Activated CD8-positive, alpha-beta T cell treated with anti-CD3 and anti-CD28 coated beads for 36 hours (primary cell): ENCODE measurements around the gene ST6GALNAC3. TPM values are rescaled to one million over a fixed set of nuclear protein-coding genes. Genes with fewer than 3 reads are reported as not detected.

ENCODE experiments used
- ATAC-seq: fragments of 200-7000 bp; cut with Tn5 transposase; one replicate; pipeline ENCODE4 v1.10.0; 2021; ENCODE audit warnings: mild to moderate bottlenecking, moderate library complexity
- CTCF ChIA-PET: fragments of 350-600 bp; sonication (Branson Sonifier 250); formaldehyde crosslinking; loops from one replicate; lab custom pipeline; 2021; ENCODE audit warnings: antibody characterized with exemption; lab: Charles Lee
- POLR2A ChIA-PET: fragments of 350-600 bp; sonication (Branson Sonifier 250); formaldehyde crosslinking; loops from one replicate; lab custom pipeline; 2021; ENCODE audit warnings: antibody characterized with exemption; lab: Charles Lee
- DNase-seq: peaks from one replicate; pipeline ENCODE4 v3.0.0-alpha.2; 2020
- H3K27ac Mint-ChIP-seq: one replicate; pipeline ENCODE4 v1.8.0; 2021; ENCODE audit warnings: mild to moderate bottlenecking, mixed read lengths
- H3K27me3 Mint-ChIP-seq: one replicate; pipeline ENCODE4 v1.8.0; 2021; ENCODE audit warnings: mixed read lengths
- H3K36me3 Mint-ChIP-seq: one replicate; pipeline ENCODE4 v1.8.0; 2021; ENCODE audit warnings: low read depth, mixed read lengths
- H3K4me1 Mint-ChIP-seq: one replicate; pipeline ENCODE4 v1.8.0; 2021; ENCODE audit warnings: low read depth, mixed read lengths
- H3K4me3 Mint-ChIP-seq: one replicate; pipeline ENCODE4 v1.8.0; 2021; ENCODE audit warnings: mild to moderate bottlenecking, moderate library complexity, mixed read lengths
- H3K9me3 Mint-ChIP-seq: one replicate; pipeline ENCODE4 v1.8.0; 2021; ENCODE audit warnings: mixed read lengths
- CTCF ChIP-seq: fragments of 200-600 bp; IDR thresholded peaks from one replicate; pipeline ENCODE4 v1.8.0; 2022; ENCODE audit warnings: antibody characterized with exemption, mild to moderate bottlenecking
- intact Hi-C: fragments of 100-400 bp; cut with micrococcal nuclease; formaldehyde crosslinking; loops from one replicate; pipeline ENCODE4 v1.10.0; 2022
- total RNA-seq, 2 experiments: library from RNA; stranded (reverse); gene quantifications; one replicate each; pipeline ENCODE4 v1.2.3, GENCODE V29; 2021

The ST6GALNAC3 gene
- total RNA-seq, 2 experiments from 2014 or later, result 2.7 to 2.9 TPM

DNA sequence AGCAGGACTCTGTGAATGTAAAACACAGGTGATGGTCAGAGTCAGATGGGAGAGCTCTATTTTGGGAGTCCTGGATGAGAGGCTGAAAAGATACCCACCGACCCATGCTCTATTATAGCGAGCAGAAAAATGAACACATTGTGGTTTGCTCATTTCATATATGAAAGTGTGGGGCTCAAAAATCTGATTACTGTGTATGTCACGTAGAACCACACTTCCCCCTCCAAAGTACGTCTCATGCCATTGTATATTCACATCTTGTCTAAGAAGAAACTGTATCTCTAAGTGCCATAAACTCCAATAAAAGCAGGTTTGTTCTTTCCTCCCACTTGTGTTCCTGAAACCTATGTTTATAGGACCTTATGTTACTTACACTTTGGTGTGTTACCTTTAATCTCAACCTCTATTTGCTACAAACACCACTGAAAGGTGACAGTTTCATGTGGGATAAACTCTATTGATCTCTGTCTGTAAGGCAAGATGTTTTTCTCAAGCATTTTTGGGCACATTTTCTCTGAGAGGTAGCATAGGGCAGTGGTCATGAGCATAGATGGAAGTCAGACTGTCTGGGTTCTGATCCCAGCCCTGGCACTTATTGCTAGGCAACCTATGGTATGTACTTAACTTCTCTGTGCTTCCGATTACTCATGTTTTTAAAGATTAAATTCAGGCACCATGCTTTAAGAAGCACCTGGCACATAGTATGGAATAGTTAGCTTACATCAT is 214.4 kb downstream of the ST6GALNAC3 start:
- Mint-ChIP-seq H3K9me3 (no peaks in the 10 kb centered on the region), H3K36me3 (no peaks in the 10 kb centered on the region), H3K27me3 (no peaks in the 10 kb centered on the region), H3K27ac (peak overlapping the region; percentile 48), H3K4me3 (no peak overlapping the region), H3K4me1 (peaks cover 55% of the 10 kb centered on the region)
- no peak for TF ChIP-seq CTCF
- ATAC-seq (peak; percentile 48), DNase-seq (no peak)
- ChIA-PET CTCF (no interaction called here), POLR2A (no interaction called here)
- intact Hi-C loops, result no loop called here

- CTCF ChIA-PET, result interaction anchor here (1.4 kb wide), 1 partner anchor 12 kb away, joined by 3 read pairs; no protein-coding TSS in a partner anchor
- POLR2A ChIA-PET, result no interaction called here
These were observed 215.1 kb downstream of the ST6GALNAC3 start for GRCh38 chr1:76289692-76290091.

GRCh38 chr1:76290271-76290670 is 215.7 kb downstream of the ST6GALNAC3 start:
- intact Hi-C loops, result no loop called here
- ChIA-PET POLR2A (no interaction called here), CTCF (interaction anchor here (1.4 kb wide), 1 partner anchor 12 kb away, joined by 3 read pairs; no protein-coding TSS in a partner anchor)
- Mint-ChIP-seq H3K27ac (no peak overlapping the region), H3K9me3 (no peaks in the 10 kb centered on the region), H3K27me3 (no peaks in the 10 kb centered on the region), H3K36me3 (no peaks in the 10 kb centered on the region), H3K4me3 (no peak overlapping the region), H3K4me1 (peaks cover 57% of the 10 kb centered on the region)
- no peak for DNase-seq
- no peak for TF ChIP-seq CTCF
- no peak for ATAC-seq

More at GRCh38 chr1:76289692-76290091, 215.1 kb downstream of the ST6GALNAC3 start:
- no peak for DNase-seq
- intact Hi-C loops, result no loop called here
- peak; percentile 15 for ATAC-seq
- Mint-ChIP-seq H3K4me3 (no peak overlapping the region), H3K27me3 (no peaks in the 10 kb centered on the region), H3K9me3 (no peaks in the 10 kb centered on the region), H3K27ac (no peak overlapping the region), H3K4me1 (peaks cover 59% of the 10 kb centered on the region), H3K36me3 (no peaks in the 10 kb centered on the region)
- TF ChIP-seq CTCF, result no peak

GRCh38 chr1:76291191-76291590 is 216.6 kb downstream of the ST6GALNAC3 start:
- H3K4me3 Mint-ChIP-seq, result no peak overlapping the region

More at GRCh38 chr1:76291191-76291590, 216.6 kb downstream of the ST6GALNAC3 start:
- Mint-ChIP-seq H3K36me3 (no peaks in the 10 kb centered on the region), H3K27ac (no peak overlapping the region), H3K4me1 (peaks cover 53% of the 10 kb centered on the region), H3K9me3 (no peaks in the 10 kb centered on the region), H3K27me3 (no peaks in the 10 kb centered on the region)
- ChIA-PET CTCF (interaction anchor here (1.4 kb wide), 1 partner anchor 11 kb away, joined by 3 read pairs; no protein-coding TSS in a partner anchor), POLR2A (no interaction called here)
- DNase-seq (no peak), ATAC-seq (no peak)
- intact Hi-C loops, result no loop called here
- no peak for TF ChIP-seq CTCF
